SKM-1 (cell line): Measurements from ENCODE around the gene TMEM204.

ENCODE experiments used
- DNase-seq: peaks from one replicate; lab custom pipeline; 2025; ENCODE audit not compliant: unreplicated experiment; lab: John Stamatoyannopoulos, UW

The TMEM204 gene

DNA sequence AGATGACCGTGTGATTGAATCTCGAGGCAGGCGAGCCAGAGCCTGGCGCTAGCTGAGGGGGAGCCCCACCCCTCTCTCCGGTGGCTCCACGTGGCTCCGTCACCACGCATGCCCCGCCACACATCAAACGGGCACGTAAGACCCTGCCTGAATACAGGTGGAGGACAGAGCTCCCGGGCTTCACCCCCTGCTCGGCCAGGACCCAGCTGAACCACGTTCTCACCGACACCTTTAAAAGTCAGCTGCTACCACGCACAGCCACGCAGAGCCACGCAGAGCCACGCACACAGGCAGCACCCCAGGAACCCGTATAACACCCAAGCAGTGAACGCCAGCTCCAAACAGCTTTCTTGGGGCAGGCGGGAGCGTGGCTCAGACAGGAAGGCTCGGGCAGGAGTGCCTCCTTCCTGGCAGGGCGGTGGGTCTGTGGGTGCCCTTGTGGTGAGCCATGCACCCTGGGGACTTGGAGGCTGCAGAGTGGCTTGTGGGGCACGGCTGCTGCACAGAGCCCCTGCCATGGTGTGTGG lies 4.4 kb downstream of the TMEM204 start:
- no peak for DNase-seq

DNA sequence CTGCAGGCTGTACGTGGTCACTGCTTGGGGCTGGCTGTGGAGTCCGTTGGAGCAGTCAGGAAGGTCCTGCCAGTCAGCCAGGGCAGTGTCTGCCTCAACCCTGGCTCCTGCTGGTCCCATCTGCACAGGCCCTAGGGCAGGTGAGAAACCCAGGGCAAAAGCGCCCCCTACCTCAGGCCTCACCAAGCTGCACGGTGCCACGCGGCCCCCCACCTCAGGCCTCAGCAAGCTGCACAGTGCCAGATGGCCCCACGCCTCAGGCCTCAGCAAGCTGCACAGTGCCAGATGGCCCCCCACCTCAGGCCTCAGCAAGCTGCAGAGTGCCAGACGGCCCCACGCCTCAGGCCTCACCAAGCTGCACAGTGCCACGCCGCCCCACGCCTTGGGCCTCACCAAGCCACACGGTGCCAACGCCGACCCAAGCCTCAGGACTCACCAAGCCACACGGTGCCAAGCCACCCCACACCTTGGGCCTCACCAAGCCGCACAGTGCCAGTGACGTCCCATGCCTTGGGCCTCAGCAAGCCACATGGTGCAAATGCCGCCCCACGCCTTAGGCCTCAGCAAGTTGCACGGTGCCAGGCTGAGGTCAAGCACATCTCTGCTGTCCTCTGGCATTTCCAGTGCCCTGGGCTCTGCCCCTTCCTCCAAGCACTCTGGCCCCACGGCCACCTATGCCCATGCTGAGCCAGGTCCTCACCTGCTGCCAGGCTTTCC lies 5.5 kb downstream of the TMEM204 start:
- no peak for DNase-seq

DNA sequence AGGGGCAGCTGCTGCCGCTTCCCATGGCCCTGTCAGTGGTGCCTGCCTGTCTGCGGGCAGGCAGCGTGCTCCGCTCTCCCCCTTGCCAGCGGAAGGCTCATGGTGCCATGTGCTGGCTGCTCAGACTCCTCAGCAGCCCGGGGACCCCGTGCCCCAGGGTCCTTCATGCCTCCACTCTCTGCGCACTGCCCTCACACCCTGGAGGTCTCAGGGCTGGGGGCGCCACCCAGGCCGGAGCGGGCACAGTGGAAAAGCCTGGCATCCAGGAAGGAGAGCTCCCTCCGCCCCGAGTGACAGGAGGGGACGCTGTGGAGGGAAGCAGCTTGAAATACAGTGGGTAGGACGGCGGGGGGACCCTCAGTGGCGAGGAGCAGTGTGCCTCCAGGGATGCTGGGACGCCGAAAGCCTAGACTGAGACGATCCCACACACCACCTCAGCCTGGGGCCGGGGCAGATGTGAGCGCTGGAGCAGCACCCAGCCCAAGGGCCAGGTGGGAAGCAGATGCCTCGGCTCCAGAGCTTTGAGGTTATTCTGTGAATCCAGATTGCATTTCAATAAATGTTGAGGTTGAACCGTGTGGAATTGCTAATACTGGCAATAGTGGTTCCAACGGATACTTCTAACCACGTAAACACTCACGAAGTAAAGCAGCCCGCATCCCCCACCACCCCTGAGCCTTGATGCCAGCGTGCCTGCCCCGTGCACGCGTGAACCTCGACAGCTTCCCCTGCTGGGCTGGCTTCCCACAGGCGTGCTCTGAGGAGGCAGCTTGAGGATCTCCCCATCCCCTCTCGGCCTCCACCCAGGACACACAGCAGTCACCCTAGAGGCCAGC lies 6.5 kb downstream of the TMEM204 start:
- no peak for DNase-seq

DNA sequence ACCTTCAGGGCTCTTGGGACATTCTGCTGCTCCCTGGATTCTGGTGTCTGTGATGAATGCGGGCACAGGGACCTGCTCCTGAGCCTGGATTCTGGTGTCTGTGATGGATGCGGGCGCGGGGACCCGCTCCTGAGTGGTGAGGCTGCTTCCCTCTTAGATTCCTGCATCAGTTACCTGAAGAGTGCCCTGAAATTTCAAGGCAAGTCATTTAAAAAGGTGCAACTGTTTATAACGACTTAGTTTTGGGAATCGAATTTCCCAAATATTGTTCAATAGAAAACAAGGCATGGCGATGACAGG lies 7.0 kb downstream of the TMEM204 start:
- no peak for DNase-seq

DNA sequence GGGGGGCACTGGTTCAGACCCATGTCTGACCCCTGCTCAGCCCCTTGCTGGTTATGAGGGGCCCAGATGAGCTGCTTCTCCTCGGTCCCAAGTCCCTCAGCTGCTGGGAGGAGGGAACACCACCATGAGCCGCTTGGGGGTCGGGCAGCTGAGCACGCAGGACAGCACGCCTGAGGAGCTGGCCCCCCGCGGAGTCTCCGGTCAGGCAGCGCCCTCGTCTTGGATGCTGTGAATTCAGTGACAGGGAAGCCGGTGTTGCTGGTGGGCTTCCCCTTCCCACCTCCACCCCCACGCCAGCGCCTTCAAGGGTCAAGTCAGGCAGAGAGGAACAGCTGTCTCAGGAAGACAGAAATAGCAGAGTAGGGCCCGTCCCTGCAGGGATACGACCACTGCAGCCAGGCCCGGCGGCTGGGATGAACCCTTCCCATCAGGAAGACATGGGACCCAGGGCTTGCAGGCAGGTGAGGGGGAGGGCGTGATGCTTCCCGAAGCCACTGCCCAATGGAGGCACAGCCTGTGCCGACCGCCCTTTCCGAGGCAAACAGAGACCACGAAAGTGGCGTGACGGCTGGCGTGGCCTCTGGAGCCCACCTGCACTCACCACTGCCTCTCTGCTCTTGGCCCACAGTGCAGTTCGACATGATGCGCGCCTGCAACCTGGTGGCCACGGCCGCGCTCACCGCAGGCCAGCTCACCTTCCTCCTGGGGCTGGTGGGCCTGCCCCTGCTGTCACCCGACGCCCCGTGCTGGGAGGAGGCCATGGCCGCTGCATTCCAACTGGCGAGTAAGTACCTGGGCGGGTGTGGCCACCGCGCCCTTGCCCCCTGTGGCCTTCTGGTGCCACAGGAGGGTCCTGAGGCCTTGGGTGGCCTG lies 8.1 kb downstream of the TMEM204 start:
- no peak for DNase-seq

DNA sequence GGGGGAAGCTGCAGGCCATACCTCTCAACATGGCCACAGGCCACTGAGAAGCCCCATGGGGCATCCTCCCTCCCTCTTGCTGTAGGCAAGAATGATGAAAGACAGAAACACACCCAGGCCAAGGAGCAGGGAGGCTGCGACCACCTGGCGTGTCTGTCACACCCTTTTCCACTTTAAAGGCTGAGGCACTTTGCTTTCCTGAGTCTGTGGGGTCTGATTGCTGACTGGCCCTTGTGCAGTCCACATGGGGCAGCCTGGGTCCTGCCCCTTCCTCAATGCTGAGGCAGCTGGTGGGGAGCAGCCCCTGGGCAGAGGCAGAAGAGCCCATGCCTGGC lies 8.7 kb downstream of the TMEM204 start:
- no peak for DNase-seq

DNA sequence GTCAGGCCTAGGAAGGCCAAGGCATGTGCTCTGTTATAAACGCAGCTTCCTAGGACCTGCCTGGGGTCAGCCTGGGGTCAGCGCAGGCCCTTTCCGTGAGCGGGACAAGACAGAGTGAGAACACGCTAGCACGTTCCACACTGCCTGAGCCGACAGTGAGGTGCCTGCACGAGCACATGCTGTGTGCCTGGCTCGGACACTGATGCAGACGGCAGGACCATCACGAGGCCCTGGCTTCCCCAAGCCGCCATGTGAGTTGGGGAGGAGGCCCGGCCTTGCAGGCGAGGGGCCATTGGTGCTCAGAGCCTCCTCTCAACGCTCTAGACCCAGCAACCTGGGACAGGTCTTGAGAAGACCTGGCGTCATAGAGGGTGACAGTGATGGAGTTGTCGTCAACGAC lies 9.1 kb downstream of the TMEM204 start:
- no peak for DNase-seq

DNA sequence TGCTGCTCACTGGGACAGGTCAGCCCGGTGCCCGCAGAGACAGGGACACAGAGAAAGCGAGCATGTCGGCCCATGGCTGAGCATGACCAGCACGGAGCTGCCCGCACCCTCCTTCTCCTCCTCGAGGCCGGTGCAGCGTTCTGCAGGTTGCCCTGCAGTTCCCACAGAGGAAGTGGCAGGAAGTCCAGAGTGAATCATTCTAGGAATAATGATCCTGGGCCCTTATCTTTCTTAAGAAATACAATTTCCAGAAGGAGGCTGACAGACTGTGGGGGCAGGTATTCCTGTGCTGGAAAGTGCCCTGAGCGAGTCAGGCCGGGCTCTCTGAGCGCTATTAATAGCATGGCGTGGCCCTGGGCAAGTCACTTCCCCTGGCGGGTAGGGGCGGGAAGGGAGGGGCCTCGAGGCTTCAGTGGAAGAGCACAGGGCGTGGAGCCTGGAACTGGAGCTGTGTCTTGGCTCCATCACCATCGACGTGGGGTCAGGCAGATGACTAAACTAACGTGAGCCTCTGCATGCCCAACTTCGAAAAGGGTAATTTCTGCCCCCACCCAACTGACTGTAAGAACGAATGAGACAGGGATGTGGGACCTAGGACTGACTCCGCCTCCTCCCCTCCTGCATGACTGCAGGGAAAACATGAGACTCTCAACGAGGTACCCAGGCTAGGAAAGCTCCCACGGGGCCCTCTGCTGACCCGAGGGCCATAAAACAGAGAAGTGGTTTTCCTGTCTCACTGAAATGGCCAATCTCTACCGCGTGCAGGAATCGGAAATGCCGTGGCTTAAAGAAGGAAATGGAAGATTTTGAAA lies 9.8 kb downstream of the TMEM204 start:
- DNase-seq, result peak; percentile 85

DNA sequence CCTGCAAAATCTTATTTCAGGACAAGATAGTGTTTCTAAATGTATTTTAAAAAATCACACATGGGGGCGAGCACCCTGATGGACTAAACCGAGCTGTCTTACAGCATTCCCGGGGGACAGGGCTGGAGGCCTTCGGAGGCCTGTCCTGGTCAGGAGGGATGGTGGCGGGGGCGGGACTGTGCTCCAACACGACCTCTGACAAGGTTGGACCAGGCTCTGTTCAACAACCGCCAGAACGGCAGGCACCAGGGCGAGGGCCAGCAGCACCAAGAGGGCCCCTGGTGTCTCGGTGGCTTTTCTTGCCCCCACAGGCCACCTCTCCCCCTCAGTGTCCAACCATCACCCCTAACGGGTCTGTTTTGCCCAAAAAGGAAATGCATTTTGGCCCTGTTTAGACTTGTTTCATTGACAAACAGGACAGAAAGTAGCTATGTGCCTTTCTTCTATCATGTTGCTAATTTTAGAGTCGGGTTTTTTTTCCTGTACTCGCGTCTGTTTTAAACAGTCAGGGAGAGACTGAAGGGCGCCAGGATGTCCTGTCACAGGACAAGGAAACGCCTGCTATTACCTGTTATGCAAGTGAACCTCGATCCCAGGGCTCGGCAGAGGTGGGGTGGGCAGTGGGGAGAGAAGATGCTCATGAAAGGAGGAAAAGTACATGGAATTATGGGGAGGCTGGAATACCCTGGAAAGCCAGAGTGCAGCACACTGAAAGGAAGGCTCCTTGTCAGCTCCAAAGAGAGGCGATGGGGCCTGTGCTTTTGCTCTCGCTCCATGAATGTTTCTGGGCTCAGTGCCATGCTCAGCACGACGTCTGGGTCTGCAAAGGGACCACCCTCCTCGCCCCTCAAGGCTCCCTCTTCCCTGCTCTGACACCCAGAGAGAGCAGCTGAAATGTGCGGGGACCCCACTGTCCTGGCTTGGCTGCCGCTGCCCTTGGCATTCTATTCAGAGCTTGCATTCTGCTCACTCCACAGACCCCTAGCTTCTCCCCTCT lies 11.9 kb downstream of the TMEM204 start:
- no peak for DNase-seq

DNA sequence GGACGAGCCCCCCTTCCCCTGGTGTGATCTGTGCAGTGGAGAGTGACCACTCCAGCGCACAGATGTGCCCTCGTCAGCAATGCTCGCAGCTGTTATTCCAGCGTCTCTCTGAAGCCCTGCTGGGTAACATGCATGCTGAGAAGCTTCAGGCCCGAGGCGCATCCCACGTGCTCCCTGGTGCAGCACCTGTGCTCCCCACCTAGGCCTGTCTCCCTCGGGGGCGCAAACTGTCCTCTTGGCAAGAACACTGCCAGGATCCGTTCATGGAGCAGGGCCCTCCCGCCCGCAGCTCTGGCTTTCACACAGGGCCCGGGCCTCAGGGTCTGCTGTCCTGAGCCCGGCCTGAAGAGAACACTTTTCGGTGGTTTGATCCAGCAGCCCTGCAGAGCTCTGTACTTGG lies 13.0 kb downstream of the TMEM204 start:
- no peak for DNase-seq

DNA sequence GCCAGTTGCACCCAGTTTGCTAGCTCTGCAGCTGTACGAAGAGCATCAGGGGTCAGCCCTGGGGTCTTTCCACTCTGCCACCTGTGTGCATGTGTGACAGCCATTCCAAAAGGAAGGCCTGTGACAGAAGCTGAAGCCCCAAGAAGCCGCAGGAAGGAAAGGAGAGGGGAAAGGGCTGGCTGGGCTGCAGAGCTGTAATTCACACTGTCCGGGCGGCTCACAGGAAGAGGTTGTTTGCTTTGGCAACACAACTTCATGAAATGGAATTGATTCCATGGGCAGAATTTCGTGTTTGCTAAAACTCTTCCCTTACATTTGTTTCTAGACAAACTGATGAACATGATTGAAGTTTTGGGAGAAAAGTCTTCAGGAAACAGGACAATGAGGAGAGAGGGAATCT lies 14.8 kb downstream of the TMEM204 start:
- no peak for DNase-seq

DNA sequence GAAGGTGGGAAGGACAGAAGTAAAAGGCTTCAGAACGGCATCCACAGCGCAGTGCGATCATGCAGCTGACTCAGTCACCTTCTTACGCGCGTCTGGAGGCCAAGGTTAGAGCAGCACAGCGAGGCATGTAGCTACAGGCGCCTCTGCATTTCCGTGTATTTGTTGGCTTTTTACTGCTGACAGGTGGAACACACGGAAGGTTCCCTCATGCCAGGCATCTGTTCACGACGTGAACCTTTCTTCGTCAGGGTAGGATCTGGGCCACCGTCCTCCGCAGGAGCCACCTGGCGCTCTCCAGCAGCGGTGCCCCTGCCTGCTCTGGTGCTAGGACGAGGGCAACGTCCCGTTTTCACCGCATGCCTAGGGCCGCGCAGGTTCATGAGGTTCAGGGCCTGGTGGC lies 15.3 kb downstream of the TMEM204 start:
- DNase-seq, result no peak

DNA sequence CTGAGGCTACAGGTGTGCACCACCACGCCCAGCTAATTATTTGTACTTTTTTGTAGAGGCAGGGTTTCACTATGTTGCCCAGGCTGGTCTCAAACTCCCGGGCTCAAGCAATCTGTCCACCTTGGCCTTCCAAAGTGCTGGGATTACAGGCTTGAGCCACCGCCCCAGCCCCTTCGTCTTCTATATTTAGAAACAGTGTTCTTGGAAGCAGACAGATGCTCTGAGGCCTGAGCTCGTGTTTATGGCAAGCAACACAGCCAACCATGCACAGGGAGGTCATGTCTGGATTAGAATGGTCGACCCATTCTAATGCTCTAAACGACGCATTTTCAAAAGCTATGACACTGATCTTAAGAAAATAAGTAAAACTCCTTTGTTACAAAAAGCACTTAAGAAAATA lies 16.6 kb downstream of the TMEM204 start:
- DNase-seq, result no peak

DNA sequence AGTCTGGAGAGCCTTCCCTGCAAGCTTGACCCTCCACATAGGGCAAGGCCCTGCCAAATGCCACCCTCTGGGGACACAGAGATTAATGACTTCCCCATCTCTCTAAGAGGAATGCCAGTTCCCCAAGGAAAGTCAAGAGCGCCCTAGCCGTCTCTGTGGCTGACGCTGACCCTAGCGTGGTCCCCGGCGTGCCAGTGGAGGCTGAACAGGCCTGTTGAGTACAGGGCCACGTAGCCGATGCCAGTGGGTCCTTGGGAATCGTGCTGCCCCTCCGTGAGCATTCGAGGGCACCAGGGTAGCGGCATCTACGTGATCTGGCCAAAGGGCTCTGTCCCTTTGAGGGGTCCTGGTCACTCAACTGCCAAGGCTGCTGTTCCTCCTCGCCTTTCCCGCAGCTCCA lies 17.2 kb downstream of the TMEM204 start:
- no peak for DNase-seq

DNA sequence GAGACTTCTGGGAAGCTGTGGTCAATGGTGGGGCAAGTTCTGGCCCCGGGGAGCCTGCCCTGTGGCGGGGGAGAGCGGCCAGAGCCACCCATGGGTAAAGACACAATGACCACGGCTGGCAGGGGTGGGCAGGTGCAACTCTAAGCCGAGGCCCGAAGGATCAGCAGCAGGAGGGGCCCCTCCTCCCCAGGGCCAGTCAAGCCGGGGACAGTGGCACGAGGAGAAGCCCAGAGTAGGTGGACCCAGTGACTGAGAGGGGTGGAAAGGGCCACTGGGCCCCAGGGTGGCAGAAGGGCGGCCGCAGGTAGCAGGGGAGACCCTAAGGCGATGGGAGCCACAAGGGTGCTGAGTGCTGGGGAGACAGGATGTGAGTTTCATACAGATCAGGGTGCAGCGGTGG lies 17.7 kb downstream of the TMEM204 start:
- no peak for DNase-seq

DNA sequence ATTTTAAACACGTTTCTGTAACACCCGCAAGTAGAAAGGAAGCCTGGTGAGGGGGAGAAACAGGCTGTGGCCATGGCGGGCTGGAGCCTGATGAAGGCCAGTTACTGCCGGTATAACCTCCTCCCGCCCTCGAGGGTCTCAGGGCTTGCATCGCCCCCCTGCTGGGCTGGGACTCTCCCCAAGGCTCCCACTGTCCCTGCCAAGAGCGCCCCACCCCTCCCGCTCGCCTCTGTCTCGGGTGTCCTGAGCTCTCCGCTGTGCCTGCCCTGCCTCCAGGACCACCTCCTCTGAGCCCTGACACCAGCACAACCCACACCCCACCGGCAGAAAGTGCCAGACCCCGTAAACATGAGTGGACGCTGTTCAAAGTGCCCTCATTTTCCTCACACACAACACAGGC lies 18.7 kb downstream of the TMEM204 start:
- DNase-seq, result no peak

DNA sequence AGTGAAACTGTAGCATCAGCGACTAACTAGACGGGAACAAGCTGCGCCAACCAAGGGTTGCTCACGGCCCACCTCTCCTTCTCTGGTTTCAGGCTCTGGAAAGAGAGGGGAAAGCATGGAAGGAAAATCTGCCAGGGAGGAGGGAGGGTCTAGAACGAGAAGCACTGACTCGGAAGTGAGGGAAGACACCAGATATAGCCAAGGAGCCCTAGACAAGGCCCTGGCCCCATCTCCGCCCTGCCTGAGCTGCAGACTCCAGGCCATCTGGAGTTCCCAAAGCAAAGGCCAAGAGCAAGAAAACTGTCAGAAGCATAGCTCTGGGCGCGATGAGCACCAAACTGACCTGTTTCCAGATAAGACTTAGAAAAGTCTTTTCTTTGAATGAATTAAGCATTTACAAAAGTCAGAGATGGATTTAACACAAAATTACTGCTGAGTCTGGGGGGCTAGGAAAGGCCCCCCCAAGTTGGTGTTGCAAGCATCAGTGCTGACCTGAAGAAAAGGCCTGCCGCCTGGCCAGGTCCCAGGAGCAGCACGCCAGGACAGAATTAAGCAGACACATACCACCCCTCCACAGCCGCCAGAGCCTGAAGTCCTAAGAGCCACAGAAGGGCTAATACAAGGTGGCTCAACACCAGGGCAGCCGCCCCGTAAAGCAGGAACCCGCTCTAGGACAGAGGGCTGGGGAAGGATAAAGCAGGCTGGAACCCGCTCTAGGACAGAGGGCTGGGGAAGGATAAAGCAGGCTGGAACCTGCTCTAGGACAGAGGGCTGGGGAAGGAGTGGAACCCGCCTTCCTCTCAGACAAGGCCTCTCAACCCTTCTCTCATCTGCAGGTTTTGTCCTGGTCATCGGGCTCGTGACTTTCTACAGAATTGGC lies 20.7 kb downstream of the TMEM204 start:
- no peak for DNase-seq

DNA sequence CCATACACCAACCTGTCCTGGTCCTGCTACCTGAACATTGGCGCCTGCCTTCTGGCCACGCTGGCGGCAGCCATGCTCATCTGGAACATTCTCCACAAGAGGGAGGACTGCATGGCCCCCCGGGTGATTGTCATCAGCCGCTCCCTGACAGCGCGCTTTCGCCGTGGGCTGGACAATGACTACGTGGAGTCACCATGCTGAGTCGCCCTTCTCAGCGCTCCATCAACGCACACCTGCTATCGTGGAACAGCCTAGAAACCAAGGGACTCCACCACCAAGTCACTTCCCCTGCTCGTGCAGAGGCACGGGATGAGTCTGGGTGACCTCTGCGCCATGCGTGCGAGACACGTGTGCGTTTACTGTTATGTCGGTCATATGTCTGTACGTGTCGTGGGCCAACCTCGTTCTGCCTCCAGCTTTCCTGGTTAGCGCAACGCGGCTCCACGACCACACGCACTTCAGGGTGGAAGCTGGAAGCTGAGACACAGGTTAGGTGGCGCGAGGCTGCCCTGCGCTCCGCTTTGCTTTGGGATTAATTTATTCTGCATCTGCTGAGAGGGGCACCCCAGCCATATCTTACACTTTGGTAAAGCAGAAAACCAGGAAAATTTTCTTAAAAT lies 21.5 kb downstream of the TMEM204 start:
- DNase-seq, result no peak
